GM21529 (cell line): ENCODE results near the gene PNN.
"Not testable (repeated sequence)": the region's sequence is repeated elsewhere in the genome, so short reads cannot be mapped to it uniquely, and the experiment has no call there.

Source experiments
- ATAC-seq: cut with Tn5 transposase; IDR thresholded peaks from one replicate; pipeline ENCODE4 v1.9.1; 2021; ENCODE audit not compliant: unreplicated experiment

PNN gene

GRCh38 chr14:39180553-39180952 lies 5.5 kb downstream of the PNN start:
- no peak for ATAC-seq

DNA sequence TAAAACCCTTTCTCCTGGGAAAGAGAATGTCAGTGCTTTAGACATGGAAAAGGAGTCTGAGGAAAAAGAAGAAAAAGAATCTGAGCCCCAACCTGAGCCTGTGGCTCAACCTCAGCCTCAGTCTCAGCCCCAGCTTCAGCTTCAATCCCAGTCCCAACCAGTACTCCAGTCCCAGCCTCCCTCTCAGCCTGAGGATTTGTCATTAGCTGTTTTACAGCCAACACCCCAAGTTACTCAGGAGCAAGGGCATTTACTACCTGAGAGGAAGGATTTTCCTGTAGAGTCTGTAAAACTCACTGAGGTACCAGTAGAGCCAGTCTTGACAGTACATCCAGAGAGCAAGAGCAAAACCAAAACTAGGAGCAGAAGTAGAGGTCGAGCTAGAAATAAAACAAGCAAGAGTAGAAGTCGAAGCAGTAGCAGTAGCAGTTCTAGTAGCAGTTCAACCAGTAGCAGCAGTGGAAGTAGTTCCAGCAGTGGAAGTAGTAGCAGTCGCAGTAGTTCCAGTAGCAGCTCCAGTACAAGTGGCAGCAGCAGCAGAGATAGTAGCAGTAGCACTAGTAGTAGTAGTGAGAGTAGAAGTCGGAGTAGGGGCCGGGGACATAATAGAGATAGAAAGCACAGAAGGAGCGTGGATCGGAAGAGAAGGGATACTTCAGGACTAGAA lies 6.1 kb downstream of the PNN start:
- ATAC-seq, result no peak

GRCh38 chr14:39181693-39182047 lies 6.6 kb downstream of the PNN start:
- ATAC-seq, result no peak

DNA sequence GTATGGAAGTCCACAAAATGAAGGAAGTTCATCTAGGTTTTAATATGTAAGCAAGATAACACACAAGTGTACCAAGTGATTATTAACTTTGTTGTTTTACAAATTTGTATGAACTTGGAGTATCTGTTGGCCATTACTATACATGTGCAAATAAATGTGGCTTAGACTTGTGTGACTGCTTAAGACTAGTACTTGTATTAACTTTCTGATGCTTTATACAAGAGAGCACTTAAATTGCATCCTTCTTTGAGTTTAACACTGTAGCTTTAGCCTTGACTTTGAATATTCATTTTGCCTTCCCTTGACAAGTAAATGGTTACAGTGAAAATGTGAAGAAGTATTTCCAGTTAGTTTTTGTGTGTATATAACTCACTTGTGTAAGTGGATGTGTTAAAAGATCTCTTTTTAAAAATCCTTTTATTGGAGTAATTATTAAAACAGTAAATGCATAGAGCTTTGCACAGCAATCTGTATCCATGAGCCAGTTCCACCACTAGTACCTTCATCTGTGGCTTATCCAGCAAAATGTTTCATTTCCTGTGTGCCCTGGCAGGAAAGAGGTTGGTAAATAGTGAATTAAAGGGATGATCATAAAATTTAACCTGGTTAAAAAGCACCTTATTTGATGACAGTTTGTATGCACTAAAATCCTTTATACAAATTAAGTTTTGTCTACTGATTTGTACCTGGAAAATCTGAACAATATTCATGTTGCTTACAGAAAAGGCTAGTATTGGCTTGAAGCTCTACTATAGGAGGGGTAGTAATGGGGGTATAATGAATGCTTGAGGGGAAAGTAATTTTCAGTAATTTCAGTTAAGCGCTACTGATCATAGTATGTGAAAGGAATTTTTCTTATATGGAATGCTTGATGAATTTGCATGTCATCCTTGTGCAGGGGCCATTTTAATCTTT lies 8.0 kb downstream of the PNN start:
- ATAC-seq, result no peak

- not testable (repeated sequence) for ATAC-seq
These were observed 8.6 kb downstream of the PNN start for GRCh38 chr14:39183685-39184003.

DNA sequence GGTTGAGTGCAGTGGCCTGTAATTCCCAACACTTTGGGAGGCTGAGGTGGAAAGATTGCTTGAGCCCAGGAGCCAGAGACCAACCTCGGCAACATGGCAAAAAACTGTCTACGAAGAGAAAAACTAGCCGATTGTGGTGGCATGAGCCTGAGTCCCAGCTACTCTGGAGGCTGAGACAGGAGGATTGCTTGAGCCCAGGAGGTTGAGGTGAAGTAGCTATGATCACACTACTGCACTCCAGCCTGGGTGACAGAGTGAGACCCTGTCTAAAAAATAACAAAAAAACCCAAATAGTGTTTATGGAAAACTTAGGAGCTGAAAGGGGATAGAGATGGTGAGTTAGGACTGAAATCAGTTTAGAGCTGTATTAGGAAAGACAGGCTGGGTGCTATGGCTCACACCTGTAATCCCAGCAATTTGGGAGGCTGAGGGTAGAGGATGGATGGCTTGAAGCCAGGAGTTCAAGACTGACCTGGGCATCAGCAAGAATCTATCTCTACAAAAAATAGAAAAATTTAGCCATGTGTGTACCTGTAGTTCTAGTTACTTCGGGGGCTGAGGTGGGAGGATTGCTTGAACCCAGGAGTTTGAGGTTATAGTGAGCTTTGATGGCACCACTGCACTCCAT lies 9.7 kb downstream of the PNN start:
- no peak for ATAC-seq

DNA sequence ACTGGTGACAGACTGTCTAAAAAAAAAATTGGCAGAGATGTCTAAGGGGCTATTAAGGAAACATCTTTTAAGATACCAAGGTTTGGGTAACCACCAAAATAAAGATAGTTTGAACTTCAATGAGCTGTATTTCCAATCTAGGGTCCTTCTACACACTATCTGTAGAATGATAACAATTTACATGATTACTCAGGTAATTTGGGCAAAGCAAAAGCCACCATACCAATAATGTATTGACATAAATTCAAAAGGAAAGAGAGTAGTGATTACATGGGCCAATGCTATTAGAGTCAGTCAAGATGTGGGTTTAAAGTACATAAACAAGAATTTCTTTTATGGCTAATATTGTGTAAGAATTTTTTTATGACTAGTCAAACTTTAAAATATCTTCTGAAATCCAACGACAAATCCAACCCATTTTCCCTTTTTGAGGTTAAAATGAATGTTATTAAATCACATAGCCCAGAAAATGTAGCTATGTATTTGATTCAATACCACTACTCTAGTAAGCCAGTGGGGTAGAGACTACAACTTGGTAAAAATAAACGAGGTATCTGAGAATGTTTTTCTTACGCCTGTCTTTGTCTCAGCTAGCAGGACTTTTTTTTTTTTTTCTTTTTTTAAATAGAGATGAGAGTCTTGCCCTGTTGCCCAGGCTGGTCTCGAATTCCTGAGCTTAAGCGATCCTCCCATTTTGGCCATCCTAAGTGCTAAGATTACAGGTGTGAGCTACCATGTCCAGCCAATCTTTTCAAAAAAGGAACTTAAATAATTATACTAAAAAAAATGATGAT lies 10.4 kb downstream of the PNN start:
- ATAC-seq, result no peak

DNA sequence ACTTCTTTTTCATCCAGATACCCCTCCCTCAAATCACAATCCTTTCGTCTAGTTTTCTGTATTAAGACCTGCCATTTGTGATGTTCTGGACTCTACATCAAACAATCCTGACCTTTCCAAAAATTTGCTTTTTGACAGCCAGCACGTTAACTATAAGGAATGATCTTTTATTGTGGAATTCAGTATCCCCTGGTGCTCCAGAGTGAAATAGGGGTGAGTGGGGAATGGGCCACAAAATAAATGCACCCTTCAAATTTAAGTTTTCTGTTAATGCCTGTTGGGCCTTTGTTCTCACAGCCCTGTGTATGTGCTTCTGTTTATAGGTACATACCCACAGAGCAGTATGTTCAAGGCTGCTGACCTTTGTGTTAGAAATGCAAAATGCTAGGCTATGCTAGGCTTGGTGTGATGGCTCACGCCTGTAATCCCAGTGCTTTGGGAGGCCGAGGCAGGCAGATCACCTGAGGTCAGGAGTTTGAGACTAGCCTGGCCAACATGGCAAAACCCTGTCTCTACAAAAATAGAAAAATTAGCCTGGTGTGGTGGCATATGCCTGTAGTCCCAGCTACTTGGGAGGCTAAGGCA lies 12.0 kb downstream of the PNN start:
- ATAC-seq, result no peak

DNA sequence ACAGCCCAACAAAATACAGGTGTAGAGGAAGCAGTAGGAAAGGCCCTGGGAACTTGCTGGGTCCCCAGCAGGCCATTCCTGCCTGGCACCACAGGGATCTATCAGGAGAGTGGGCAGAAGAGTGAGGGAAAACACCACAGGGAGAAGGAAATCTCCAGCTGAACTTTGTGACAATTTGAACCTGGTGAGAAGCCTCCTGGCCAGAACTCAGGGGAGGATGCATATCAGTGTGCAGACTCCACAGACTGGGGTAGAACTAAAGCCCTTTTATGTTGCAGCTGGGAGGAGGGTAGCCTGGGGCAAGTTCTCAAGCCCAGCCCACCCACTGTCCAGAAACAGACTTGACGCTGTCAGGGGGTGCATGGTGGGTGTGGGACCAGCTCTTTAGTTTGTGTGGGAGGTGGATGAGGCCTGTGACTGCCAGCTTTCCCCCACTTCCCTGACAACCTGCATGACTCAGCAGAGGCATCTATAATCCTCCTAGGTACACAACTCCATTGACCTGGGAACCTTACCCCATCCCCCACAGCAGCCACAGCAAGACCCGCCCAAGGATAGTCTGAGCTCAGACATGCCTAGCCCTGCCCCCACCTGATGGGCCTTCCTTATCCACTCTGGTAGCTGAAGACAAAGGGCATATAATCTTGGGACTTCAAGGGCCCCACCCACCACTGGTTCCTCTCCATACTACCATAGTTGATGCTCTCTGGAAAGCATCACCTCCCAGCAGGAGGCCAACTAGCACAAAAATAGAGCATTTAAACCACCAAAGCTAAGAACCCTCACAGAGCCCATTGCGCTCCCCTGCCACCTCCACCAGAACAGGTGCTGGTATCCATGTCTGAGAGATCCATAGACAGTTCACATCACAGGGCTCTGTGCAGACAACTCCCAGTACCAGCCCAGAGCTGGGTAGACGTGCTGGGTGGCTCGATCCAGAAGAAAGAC lies 28.9 kb downstream of the PNN start:
- no peak for ATAC-seq

DNA sequence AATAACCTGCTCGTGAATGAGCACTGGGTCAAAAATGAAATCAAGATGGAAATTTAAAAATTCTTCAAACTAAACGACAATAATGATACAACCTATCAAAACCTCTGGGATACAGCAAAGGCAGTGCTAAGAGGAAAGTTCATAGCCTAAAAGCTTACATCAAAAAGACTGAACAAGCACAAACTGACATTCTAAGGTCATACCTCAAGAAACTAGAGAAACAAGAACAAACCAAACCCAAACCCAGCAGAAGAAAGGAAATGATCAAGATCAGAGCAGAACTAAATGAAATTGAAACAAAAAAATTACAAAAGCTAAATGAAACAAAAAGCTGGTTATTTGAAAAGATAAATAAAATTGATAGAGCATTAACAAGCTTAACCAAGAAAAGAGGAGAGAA lies 32.4 kb downstream of the PNN start:
- not testable (repeated sequence) for ATAC-seq

DNA sequence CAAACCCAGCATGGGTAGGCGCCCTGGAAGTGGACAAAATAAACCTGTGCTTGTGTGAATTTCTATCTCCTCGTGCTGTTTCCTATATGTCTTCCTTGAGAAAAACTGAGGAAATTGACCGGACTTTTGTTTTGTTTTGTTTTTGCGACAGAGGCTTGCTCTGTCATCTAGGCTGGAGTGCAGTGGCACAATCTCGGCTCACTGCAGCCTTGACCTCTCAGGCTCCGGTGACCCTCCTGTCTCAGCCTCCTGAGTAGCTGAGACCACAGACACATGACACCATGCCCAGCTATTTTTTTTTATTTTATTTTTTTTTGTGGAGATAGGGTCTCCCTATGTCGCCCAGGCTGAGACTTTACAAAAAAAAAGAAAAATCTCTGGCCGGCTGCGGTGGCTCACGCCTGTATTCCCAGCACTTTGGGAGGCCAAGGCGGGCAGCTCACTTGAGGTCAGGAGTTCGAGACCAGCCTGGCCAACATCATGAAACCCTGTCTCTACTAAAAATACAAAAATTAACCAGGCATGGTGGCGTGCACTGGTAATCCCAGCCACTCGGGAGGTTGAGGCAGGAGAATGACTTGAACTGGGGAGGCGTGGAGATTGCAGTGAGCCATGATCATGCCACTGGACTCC lies 36.2 kb downstream of the PNN start:
- ATAC-seq, result no peak

DNA sequence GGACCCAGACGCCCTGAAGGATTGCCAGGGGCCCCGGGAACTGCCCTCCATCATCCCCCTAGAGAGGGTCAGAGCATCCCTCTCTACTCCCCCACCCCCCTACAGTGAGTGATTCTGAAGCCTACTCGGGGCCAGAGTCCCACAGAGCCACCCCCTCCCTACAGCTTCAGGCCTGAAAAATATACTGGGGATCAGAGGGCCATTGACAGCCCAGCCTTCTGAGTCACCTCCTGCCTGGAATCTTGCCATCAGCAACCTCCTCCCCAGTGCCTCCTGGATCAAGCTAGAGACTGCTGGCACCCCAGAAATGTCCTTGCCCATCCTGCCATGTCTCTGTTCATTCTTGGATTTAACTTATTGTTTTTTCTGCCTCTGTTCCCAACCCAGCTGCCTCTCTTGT lies 37.0 kb downstream of the PNN start:
- ATAC-seq, result no peak

GRCh38 chr14:39212693-39213092 lies 37.6 kb downstream of the PNN start:
- ATAC-seq, result no peak

DNA sequence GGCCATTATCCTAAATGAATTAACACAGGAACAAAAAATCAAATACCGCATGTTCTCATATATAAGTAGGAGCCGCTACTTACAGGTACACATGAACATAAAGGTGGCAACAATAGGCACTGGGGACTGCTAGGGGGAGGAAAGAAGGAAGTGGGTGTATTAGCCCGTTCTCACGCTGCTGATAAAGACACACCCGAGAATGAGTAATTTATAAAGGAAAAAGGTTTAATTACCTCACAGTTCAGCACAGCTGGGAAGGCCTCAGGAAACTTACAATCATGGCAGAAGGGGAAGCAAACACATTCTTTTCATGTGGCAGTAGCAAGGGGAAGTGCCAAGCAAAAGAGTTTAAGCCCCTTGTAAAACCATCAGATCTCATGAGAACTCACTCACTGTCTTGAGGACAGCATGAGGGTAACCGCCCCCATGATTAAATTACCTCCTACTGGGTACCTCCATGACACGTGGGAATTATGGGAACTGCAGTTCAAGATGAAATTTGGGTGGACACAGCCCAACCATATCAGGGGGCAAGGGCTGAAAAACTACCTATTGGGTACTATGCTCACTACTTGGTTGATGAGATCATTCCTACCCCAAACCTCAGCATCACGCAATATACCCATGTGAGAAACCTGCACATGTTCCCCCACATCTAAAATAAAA lies 42.3 kb downstream of the PNN start:
- no peak for ATAC-seq

- ATAC-seq, result no peak
These were observed 43.2 kb downstream of the PNN start for GRCh38 chr14:39218171-39218769.

GRCh38 chr14:39219075-39219499 lies 44.0 kb downstream of the PNN start:
- ATAC-seq, result no peak

DNA sequence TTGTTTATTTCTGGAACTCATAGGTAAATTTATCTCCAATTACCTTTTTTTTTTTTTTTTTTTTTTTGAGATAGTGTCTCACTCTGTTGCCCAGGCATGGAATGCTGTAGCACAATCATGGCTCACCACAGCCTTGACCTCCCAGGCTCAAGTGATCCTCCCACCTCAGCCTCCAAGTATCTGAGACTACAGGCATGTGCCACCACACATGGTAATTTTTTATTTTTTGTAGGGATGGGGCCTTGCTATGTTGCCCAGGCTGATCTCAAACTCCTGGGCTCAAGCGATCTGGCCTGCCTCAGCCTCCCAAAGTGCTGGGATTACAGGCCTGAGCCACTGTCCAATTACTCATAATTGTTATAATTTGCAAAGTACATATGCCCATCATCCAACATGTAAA lies 45.4 kb downstream of the PNN start:
- ATAC-seq, result not testable (repeated sequence)

- ATAC-seq, result no peak
These were observed 53.0 kb downstream of the PNN start for GRCh38 chr14:39228044-39228443.
